22Rv1 (cell line): Measurements from ENCODE around the gene GSK3B.

Source experiments
- H3K27ac ChIP-seq: fragments of 450-650 bp; 2 replicates; pipeline ENCODE4 v1.5.1; 2017
- ZFX ChIP-seq: fragments of 450-650 bp; IDR thresholded peaks from 2 replicates; pipeline ENCODE4 v1.6.1; 2017; ENCODE audit warnings: antibody characterized with exemption, borderline replicate concordance
- TF ChIP-seq, protein P1 (sequence below): fragments of 450-650 bp; IDR thresholded peaks from 2 replicates; pipeline ENCODE4 v1.5.1; 2017; ENCODE audit warnings: mild to moderate bottlenecking

GSK3B gene

DNA sequence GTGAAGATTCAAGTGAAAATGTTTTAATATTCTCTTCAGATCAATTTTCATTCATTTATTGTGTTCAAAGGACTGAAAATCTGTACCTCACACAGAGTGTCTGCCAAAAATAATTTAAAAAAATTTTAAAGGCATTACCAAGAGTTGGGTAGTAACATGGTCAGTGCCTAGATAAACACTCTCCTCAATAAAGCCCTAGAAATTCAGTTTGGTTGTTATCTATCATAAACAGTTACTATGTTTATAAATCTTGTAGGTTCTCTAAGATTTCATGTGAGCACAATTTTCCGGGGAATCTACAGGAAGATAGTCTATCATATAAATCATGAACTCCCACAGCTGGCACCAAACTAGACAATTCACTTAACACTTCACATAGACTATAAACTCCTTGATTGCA, 128.6 kb downstream of the GSK3B start:
- TF ChIP-seq ZFX, result no peak
- TF ChIP-seq, protein P1, sequence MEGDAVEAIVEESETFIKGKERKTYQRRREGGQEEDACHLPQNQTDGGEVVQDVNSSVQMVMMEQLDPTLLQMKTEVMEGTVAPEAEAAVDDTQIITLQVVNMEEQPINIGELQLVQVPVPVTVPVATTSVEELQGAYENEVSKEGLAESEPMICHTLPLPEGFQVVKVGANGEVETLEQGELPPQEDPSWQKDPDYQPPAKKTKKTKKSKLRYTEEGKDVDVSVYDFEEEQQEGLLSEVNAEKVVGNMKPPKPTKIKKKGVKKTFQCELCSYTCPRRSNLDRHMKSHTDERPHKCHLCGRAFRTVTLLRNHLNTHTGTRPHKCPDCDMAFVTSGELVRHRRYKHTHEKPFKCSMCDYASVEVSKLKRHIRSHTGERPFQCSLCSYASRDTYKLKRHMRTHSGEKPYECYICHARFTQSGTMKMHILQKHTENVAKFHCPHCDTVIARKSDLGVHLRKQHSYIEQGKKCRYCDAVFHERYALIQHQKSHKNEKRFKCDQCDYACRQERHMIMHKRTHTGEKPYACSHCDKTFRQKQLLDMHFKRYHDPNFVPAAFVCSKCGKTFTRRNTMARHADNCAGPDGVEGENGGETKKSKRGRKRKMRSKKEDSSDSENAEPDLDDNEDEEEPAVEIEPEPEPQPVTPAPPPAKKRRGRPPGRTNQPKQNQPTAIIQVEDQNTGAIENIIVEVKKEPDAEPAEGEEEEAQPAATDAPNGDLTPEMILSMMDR, result no peak
- H3K27ac ChIP-seq, result no peak overlapping the region

GRCh38 chr3:119964294-119964693, 130.0 kb downstream of the GSK3B start:
- no peak overlapping the region for H3K27ac ChIP-seq
- TF ChIP-seq ZFX, result no peak
- TF ChIP-seq, protein P1, result no peak

DNA sequence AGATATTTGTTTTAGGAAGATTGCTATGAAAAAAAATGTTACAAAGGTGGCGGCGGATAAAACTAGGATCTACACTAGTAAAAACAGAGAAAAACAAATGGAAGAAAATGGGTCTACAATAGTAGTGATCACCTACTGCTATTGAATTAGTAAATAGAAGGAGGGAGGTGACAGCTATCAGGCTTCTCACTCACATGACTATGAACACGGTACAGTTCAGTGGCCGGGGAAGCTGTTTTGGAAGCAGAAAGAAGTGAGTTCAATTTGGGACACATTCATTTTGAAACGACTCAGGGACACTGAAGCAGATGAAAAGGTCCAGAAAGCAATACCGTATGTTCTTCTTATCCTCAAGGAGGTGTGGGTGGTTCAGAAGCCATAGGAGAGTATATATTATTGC, 138.3 kb downstream of the GSK3B start:
- no peak for TF ChIP-seq ZFX
- H3K27ac ChIP-seq, result no peak overlapping the region

GRCh38 chr3:119950666-119951325, 143.5 kb downstream of the GSK3B start:
- TF ChIP-seq, protein P1, result no peak
- no peak for TF ChIP-seq ZFX

GRCh38 chr3:119945291-119945690, 149.0 kb downstream of the GSK3B start:
- TF ChIP-seq, protein P1, result no peak
- no peak for TF ChIP-seq ZFX
- H3K27ac ChIP-seq, result no peak overlapping the region

More at GRCh38 chr3:119950666-119951325, 143.5 kb downstream of the GSK3B start:
- H3K27ac ChIP-seq, result no peak overlapping the region

DNA sequence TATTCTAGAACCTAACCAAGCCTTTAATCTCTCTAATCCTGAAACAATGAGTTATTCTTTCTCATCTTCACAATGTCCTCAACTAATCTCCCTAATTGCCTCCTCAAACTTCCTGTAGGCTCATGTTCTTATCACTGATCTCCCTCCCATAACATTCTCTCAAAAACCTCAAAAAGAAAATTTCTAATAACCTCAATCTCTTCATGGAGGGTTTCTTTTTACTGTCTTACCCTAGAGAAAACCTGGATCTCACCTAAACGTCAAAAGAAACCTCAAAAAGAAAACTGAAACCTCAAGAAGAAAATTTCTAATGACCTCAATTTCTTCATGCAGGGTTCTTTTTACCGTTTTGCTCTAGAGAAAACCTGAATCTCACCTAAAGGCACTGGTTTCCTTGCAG, 150.2 kb downstream of the GSK3B start:
- TF ChIP-seq, protein P1, result no peak
- no peak for TF ChIP-seq ZFX
- no peak overlapping the region for H3K27ac ChIP-seq

DNA sequence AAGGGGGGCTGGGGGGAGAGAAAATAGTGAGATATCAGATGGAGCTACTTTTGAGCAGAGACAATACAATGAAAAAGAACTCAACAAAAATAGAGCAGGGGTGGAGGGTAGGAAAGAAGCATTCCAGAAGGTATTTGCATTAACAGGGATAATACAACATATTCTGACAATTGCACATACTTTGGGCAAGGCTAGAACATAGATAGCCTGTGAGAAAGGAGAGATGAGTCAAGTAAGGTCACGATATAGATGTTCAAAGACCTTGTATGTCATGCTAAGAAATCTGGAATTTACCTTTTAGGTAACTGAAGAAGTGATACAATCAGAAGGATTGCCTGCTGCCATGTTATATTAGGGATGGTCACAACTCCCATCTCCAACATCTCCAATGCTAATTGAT, 155.2 kb downstream of the GSK3B start:
- TF ChIP-seq, protein P1, result no peak
- TF ChIP-seq ZFX, result no peak
- no peak overlapping the region for H3K27ac ChIP-seq

DNA sequence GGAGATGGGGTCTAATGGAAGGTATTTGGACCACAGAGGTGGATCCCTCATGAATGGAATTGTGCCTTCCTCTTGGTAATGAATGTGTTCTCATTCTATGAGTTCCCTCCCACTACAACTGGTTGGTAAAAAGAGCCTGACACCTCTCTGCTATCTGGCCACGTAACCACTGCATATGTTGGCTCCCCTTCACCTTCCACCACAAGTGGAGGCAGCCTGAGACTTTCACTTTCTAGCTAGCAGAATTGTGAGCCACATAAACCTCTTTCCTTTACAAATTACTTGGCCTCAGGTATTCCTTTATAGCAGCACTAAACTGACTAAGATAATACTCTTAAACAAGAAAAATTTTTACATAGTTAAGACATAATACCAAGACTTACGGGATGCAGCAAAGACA, 157.0 kb downstream of the GSK3B start:
- TF ChIP-seq ZFX, result no peak
- TF ChIP-seq, protein P1, result no peak
- H3K27ac ChIP-seq, result no peak overlapping the region
